HCT116 (cell line): ENCODE measurements around the gene ARHGAP33. TPM values are rescaled to one million over a fixed set of nuclear protein-coding genes. Genes with fewer than 3 reads are reported as not detected.

Experiments
- ATAC-seq: fragments of 200-7000 bp; cut with Tn5 transposase; 2 replicates; pipeline ENCODE4 v1.9.1; 2020; ENCODE audit warnings: mild to moderate bottlenecking, moderate library complexity
- BruUV-seq: library from RNA; stranded (reverse); fragments of 400-500 nt; replicated peaks from 2 replicates; lab custom pipeline; 2021; lab: Mats Ljungman, UMichigan
- CTCF ChIA-PET: fragments of 300-600 bp; sonication (Branson Sonifier 250); formaldehyde crosslinking; loops from one replicate; lab custom pipeline; 2021; ENCODE audit warnings: antibody characterized with exemption; lab: Charles Lee
- POLR2A ChIA-PET: fragments of 300-600, 350-600 bp; sonication (Branson Sonifier 250); formaldehyde crosslinking; loops from one replicate; lab custom pipeline; 2021; ENCODE audit warnings: antibody characterized with exemption; lab: Charles Lee
- RAD21 ChIA-PET, 2 experiments: fragments of 300-600 bp; sonication (Branson Sonifier 250); formaldehyde crosslinking; loops; one replicate each; lab custom pipeline; 2023; ENCODE audit warnings: low total read pairs in 2 of 2; ENCODE audit not compliant: uncharacterized antibody in 2 of 2, unreplicated experiment in 2 of 2, low non-redundant PET in 1 of 2; lab: Charles Lee
- DNase-seq: peaks from one replicate; pipeline ENCODE4 v3.0.0-alpha.2; 2010; ENCODE audit warnings: low read depth, low spot score
- H2AFZ ChIP-seq: fragments of 200-600 bp; shearing (Covaris generic), sonication (generic); 2 replicates; pipeline ENCODE4 v1.6.1; 2017; ENCODE audit warnings: low read depth, mixed run types, mixed read lengths, antibody characterized with exemption, low read length; ENCODE audit not compliant: poor library complexity, severe bottlenecking
- H3K27ac ChIP-seq: 2 replicates; pipeline ENCODE4 v1.5.1; 2012; ENCODE audit warnings: low read depth, low read length
- H3K27me3 ChIP-seq: fragments of 200-600 bp; sonication (generic); 2 replicates; pipeline ENCODE4 v1.6.1; 2016; ENCODE audit warnings: mixed run types, low read length, mixed read lengths; ENCODE audit not compliant: insufficient read depth
- H3K36me3 ChIP-seq, 2 experiments: fragments of 200-500 bp in 1 of 2; fragments of 200-600 bp in 1 of 2; sonication (Bioruptor generic) in 1 of 2; sonication (generic) in 1 of 2; 2 replicates each; pipeline versions ENCODE4 v1.5.1 to v1.6.1; 2014 to 2016; ENCODE audit warnings: low read length in 2 of 2, inconsistent platforms in 1 of 2, mixed read lengths in 1 of 2, mixed run types in 1 of 2; ENCODE audit not compliant: insufficient read depth in 2 of 2, control insufficient read depth in 1 of 2
- H3K4me1 ChIP-seq, 2 experiments: fragments of 200-600 bp in 1 of 2; sonication (generic) in 1 of 2; 2 replicates each; pipeline versions ENCODE4 v1.5.1 to v1.6.1; 2012 to 2017; ENCODE audit warnings: low read length in 2 of 2, inconsistent platforms in 1 of 2, mild to moderate bottlenecking in 1 of 2, mixed read lengths in 1 of 2, mixed run types in 1 of 2, moderate library complexity in 1 of 2; ENCODE audit not compliant: insufficient read depth in 2 of 2, control insufficient read depth in 1 of 2
- H3K4me2 ChIP-seq: fragments of 200-600 bp; sonication (generic); 2 replicates; pipeline ENCODE4 v1.6.1; 2017; ENCODE audit warnings: mixed run types, low read length, mixed read lengths
- H3K4me3 ChIP-seq, 2 experiments: fragments of 200-600 bp in 1 of 2; sonication (generic) in 1 of 2; replicated peaks in 1 of 2; 2 replicates each; pipeline ENCODE4 v1.5.1; 2011 to 2016; ENCODE audit warnings: low read length in 2 of 2, control low read depth in 1 of 2, low read depth in 1 of 2, mild to moderate bottlenecking in 1 of 2, mixed read lengths in 1 of 2, mixed run types in 1 of 2
- H3K79me2 ChIP-seq: fragments of 200-600 bp; sonication (generic); 2 replicates; pipeline ENCODE4 v1.6.1; 2017; ENCODE audit warnings: mild to moderate bottlenecking, mixed run types, low read length, moderate library complexity, mixed read lengths; ENCODE audit not compliant: insufficient read depth
- H3K9ac ChIP-seq: fragments of 200-600 bp; sonication (generic); 2 replicates; pipeline ENCODE4 v1.6.1; 2016; ENCODE audit warnings: low read length, mixed read lengths
- H3K9me2 ChIP-seq: fragments of 200-600 bp; sonication (generic), shearing (Covaris generic); 2 replicates; pipeline ENCODE4 v1.6.1; 2017; ENCODE audit warnings: mixed run types, mild to moderate bottlenecking, moderate library complexity; ENCODE audit not compliant: insufficient read depth
- H3K9me3 ChIP-seq, 2 experiments: fragments of 200-500 bp in 1 of 2; fragments of 200-600 bp in 1 of 2; sonication (Bioruptor generic) in 1 of 2; sonication (generic) in 1 of 2; 2 replicates each; pipeline ENCODE4 v1.6.1; 2014 to 2017; ENCODE audit warnings: low read length in 2 of 2, mixed read lengths in 2 of 2, inconsistent platforms in 1 of 2, low read depth in 1 of 2, mild to moderate bottlenecking in 1 of 2, mixed run types in 1 of 2, moderate library complexity in 1 of 2; ENCODE audit not compliant: control insufficient read depth in 1 of 2, insufficient read depth in 1 of 2
- H4K20me1 ChIP-seq: fragments of 200-600 bp; sonication (generic), shearing (Covaris generic); 2 replicates; pipeline ENCODE4 v1.6.1; 2017; ENCODE audit warnings: mixed run types, mild to moderate bottlenecking, moderate library complexity; ENCODE audit not compliant: insufficient read depth
- CEBPB ChIP-seq: IDR thresholded peaks from 2 replicates; pipeline ENCODE4 v1.6.1; 2012; ENCODE audit warnings: low read depth
- EGR1 ChIP-seq: IDR thresholded peaks from 2 replicates; pipeline ENCODE4 v1.6.1; 2012; ENCODE audit warnings: low read depth
- ELF1 ChIP-seq: IDR thresholded peaks from 2 replicates; pipeline ENCODE4 v1.6.1; 2012; ENCODE audit warnings: low read depth, borderline replicate concordance
- EZH2 ChIP-seq: fragments of 200-600 bp; sonication (generic); IDR thresholded peaks from 2 replicates; pipeline ENCODE4 v1.6.1; 2017; ENCODE audit warnings: antibody characterized with exemption, mixed run types
- FOSL1 ChIP-seq: IDR thresholded peaks from 2 replicates; pipeline ENCODE4 v1.6.1; 2012; ENCODE audit warnings: low read depth
- JUND ChIP-seq: IDR thresholded peaks from 2 replicates; pipeline ENCODE4 v1.6.1; 2012
- RAD21 ChIP-seq: IDR thresholded peaks from 2 replicates; pipeline ENCODE4 v1.6.1; 2012; ENCODE audit warnings: low read depth, mild to moderate bottlenecking
- SIN3A ChIP-seq: IDR thresholded peaks from 2 replicates; pipeline ENCODE4 v1.6.1; 2012; ENCODE audit warnings: low read depth
- YY1 ChIP-seq: IDR thresholded peaks from 2 replicates; pipeline ENCODE4 v1.6.1; 2011; ENCODE audit warnings: low read length, low read depth, moderate library complexity, mild to moderate bottlenecking; ENCODE audit not compliant: insufficient replicate concordance; ENCODE audit errors: extremely low read depth
- ZBTB33 ChIP-seq: IDR thresholded peaks from 2 replicates; pipeline ENCODE4 v1.6.1; 2011; ENCODE audit warnings: mild to moderate bottlenecking, low read length, moderate library complexity; ENCODE audit not compliant: insufficient replicate concordance; ENCODE audit errors: extremely low read depth
- ZFX ChIP-seq: fragments of 450-650 bp; IDR thresholded peaks from 2 replicates; pipeline ENCODE4 v1.6.1; 2017
- intact Hi-C: fragments of 100-400 bp; cut with micrococcal nuclease; formaldehyde crosslinking; loops from 2 replicates; pipeline ENCODE4 v1.10.0; 2022
- total RNA-seq: library from RNA; stranded (reverse); gene quantifications from one replicate; pipeline ENCODE4 v1.2.1, GENCODE V29; 2021; ENCODE audit not compliant: unreplicated experiment
- TF ChIP-seq, protein P1 (sequence below): IDR thresholded peaks from 2 replicates; pipeline ENCODE4 v1.6.1; 2012; ENCODE audit warnings: low read depth

The ARHGAP33 gene
- total RNA-seq, 1 experiment from 2014 or later: 30.2 TPM

- RAD21 ChIA-PET: no interaction called here
- Histone ChIP-seq H3K79me2 (no peaks in the 10 kb centered on the region), H3K27ac (no peak within 1 kb of the TSS), H3K4me1 (no peaks in the 10 kb centered on the region), H2AFZ (no peak within 1 kb of the TSS), H3K4me3 (no peak within 1 kb of the TSS), H3K4me2 (no peak within 1 kb of the TSS), H3K9me2 (no peaks in the 10 kb centered on the region), H3K9me3 (no peaks in the 10 kb centered on the region), H3K9ac (no peak within 1 kb of the TSS), H3K36me3 (no peaks in the 10 kb centered on the region), H3K27me3 (no peaks in the 10 kb centered on the region), H4K20me1 (no peaks in the 10 kb centered on the region)
- intact Hi-C loops: no loop called here
- ATAC-seq (no peak), DNase-seq (no peak)
- POLR2A ChIA-PET: no interaction called here
- TF ChIP-seq EZH2: no peak
- TF ChIP-seq ZFX: no peak
- TF ChIP-seq FOSL1: no peak
- TF ChIP-seq CEBPB: no peak
- no peak for TF ChIP-seq SIN3A
- no peak for TF ChIP-seq YY1
- TF ChIP-seq RAD21: no peak
- no peak for TF ChIP-seq EGR1
- no peak for TF ChIP-seq ZBTB33
- TF ChIP-seq ELF1: no peak
- TF ChIP-seq, protein P1, sequence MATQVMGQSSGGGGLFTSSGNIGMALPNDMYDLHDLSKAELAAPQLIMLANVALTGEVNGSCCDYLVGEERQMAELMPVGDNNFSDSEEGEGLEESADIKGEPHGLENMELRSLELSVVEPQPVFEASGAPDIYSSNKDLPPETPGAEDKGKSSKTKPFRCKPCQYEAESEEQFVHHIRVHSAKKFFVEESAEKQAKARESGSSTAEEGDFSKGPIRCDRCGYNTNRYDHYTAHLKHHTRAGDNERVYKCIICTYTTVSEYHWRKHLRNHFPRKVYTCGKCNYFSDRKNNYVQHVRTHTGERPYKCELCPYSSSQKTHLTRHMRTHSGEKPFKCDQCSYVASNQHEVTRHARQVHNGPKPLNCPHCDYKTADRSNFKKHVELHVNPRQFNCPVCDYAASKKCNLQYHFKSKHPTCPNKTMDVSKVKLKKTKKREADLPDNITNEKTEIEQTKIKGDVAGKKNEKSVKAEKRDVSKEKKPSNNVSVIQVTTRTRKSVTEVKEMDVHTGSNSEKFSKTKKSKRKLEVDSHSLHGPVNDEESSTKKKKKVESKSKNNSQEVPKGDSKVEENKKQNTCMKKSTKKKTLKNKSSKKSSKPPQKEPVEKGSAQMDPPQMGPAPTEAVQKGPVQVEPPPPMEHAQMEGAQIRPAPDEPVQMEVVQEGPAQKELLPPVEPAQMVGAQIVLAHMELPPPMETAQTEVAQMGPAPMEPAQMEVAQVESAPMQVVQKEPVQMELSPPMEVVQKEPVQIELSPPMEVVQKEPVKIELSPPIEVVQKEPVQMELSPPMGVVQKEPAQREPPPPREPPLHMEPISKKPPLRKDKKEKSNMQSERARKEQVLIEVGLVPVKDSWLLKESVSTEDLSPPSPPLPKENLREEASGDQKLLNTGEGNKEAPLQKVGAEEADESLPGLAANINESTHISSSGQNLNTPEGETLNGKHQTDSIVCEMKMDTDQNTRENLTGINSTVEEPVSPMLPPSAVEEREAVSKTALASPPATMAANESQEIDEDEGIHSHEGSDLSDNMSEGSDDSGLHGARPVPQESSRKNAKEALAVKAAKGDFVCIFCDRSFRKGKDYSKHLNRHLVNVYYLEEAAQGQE: no peak
- TF ChIP-seq JUND: no peak
- BruUV-seq: no TSS peak
- CTCF ChIA-PET: no interaction called here
Measured at GRCh38 chr19:35812220-35813042, 37.1 kb downstream of the ARHGAP33 start, which contains the start of gene PRODH2. TSS of gene PRODH2 (minus strand) at chr19:35812845. CDS start at chr19:35812805, 40 bp downstream.
